ENCODE results near the gene FRAT2.

DNA sequence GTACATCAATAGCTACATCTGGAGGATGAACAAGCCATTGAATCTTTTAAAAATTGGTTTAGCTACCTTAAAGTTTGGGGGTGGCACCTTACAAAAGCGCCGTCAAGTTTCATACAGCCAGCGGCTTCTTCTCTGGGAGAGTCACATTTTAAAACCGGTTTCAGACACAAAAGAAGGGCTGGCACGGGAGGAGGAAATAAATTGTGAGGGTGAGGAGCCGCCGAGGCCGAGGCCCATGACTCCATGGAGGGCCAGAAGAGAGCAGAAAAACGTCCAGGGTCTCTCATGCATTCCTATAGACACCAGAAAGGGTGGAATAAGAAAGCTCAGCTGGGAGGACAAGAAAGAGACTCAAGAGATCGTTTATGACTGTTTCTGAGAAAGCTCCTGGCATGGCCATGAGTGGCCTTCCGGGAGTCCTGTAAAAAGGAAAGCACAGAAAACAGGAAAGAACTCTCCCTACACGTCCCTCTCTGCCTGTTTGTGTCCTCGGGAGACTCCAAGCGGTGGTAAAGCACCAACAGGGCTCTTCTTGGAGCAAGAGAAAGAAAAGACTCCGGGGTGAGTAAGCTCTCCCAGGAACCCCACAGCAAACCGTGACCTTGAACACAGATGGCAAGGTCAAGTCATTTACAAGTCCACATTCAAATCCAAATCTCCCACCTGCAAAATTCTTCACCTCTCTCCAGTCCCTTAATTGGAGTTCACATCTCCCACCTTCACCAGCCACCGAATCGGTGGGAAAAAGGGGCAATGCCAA, 1.8 kb downstream of the FRAT2 start:
- TF ChIP-seq, protein P1, sequence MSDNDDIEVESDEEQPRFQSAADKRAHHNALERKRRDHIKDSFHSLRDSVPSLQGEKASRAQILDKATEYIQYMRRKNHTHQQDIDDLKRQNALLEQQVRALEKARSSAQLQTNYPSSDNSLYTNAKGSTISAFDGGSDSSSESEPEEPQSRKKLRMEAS (IDR thresholded peaks at IDR 0.05): peak; percentile 57
- TF ChIP-seq, protein P2, sequence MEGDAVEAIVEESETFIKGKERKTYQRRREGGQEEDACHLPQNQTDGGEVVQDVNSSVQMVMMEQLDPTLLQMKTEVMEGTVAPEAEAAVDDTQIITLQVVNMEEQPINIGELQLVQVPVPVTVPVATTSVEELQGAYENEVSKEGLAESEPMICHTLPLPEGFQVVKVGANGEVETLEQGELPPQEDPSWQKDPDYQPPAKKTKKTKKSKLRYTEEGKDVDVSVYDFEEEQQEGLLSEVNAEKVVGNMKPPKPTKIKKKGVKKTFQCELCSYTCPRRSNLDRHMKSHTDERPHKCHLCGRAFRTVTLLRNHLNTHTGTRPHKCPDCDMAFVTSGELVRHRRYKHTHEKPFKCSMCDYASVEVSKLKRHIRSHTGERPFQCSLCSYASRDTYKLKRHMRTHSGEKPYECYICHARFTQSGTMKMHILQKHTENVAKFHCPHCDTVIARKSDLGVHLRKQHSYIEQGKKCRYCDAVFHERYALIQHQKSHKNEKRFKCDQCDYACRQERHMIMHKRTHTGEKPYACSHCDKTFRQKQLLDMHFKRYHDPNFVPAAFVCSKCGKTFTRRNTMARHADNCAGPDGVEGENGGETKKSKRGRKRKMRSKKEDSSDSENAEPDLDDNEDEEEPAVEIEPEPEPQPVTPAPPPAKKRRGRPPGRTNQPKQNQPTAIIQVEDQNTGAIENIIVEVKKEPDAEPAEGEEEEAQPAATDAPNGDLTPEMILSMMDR (IDR thresholded peaks at IDR 0.05; ENCODE audit: low read depth, low read length, missing input control): peak; percentile 36
- TF ChIP-seq YY1 (IDR thresholded peaks at IDR 0.05) (peak; percentile 31), TAF1 (conservative IDR thresholded peaks at IDR 0.05) (peak; percentile 71), RAD21 (IDR thresholded peaks at IDR 0.05) (peak; percentile 78 to 79), RXRA (IDR thresholded peaks at IDR 0.05) (peak; percentile 37 to 48), JUND (IDR thresholded peaks at IDR 0.05) (no peak), FOXA2 (IDR thresholded peaks at IDR 0.05) (no peak), SP1 (IDR thresholded peaks at IDR 0.05) (no peak), GABPA (IDR thresholded peaks at IDR 0.05 in 1 of 2, conservative IDR thresholded peaks at IDR 0.05 in 1 of 2) (no peak), EGR1 (IDR thresholded peaks at IDR 0.05; ENCODE audit: low read depth in 2 of 2) (no peak)
- TF ChIP-seq, protein P3, sequence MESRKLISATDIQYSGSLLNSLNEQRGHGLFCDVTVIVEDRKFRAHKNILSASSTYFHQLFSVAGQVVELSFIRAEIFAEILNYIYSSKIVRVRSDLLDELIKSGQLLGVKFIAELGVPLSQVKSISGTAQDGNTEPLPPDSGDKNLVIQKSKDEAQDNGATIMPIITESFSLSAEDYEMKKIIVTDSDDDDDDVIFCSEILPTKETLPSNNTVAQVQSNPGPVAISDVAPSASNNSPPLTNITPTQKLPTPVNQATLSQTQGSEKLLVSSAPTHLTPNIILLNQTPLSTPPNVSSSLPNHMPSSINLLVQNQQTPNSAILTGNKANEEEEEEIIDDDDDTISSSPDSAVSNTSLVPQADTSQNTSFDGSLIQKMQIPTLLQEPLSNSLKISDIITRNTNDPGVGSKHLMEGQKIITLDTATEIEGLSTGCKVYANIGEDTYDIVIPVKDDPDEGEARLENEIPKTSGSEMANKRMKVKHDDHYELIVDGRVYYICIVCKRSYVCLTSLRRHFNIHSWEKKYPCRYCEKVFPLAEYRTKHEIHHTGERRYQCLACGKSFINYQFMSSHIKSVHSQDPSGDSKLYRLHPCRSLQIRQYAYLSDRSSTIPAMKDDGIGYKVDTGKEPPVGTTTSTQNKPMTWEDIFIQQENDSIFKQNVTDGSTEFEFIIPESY (IDR thresholded peaks at IDR 0.05): no peak
- TF ChIP-seq, protein P4, sequence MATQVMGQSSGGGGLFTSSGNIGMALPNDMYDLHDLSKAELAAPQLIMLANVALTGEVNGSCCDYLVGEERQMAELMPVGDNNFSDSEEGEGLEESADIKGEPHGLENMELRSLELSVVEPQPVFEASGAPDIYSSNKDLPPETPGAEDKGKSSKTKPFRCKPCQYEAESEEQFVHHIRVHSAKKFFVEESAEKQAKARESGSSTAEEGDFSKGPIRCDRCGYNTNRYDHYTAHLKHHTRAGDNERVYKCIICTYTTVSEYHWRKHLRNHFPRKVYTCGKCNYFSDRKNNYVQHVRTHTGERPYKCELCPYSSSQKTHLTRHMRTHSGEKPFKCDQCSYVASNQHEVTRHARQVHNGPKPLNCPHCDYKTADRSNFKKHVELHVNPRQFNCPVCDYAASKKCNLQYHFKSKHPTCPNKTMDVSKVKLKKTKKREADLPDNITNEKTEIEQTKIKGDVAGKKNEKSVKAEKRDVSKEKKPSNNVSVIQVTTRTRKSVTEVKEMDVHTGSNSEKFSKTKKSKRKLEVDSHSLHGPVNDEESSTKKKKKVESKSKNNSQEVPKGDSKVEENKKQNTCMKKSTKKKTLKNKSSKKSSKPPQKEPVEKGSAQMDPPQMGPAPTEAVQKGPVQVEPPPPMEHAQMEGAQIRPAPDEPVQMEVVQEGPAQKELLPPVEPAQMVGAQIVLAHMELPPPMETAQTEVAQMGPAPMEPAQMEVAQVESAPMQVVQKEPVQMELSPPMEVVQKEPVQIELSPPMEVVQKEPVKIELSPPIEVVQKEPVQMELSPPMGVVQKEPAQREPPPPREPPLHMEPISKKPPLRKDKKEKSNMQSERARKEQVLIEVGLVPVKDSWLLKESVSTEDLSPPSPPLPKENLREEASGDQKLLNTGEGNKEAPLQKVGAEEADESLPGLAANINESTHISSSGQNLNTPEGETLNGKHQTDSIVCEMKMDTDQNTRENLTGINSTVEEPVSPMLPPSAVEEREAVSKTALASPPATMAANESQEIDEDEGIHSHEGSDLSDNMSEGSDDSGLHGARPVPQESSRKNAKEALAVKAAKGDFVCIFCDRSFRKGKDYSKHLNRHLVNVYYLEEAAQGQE (IDR thresholded peaks at IDR 0.05): peak; percentile 53
